H9 (cell line): ENCODE measurements around the gene MST1. TPM values are rescaled to one million over a fixed set of nuclear protein-coding genes. Genes with fewer than 3 reads are reported as not detected.

Experiments
- DNase-seq: peaks from one replicate; pipeline ENCODE4 v3.0.0-alpha.2; 2017
- H2AFZ ChIP-seq: one replicate; pipeline ENCODE4 v1.6.1; 2013; ENCODE audit warnings: mild to moderate bottlenecking, low read length, control low read depth, moderate library complexity
- H2AK5ac ChIP-seq: 2 replicates; pipeline ENCODE4 v1.6.1; 2013; ENCODE audit warnings: low read length, control low read depth, mixed read lengths; ENCODE audit not compliant: insufficient read length
- H2BK120ac ChIP-seq: one replicate; pipeline ENCODE4 v1.6.1; 2013; ENCODE audit warnings: low read depth, mild to moderate bottlenecking, low read length, control low read depth, inconsistent platforms; ENCODE audit not compliant: poor library complexity, severe bottlenecking
- H2BK12ac ChIP-seq: 2 replicates; pipeline ENCODE4 v1.6.1; 2013; ENCODE audit warnings: low read length, control low read depth, mixed read lengths, low read depth; ENCODE audit not compliant: insufficient read length
- H2BK15ac ChIP-seq: 2 replicates; pipeline ENCODE4 v1.6.1; 2013; ENCODE audit warnings: low read depth, low read length, control low read depth
- H2BK20ac ChIP-seq: one replicate; pipeline ENCODE4 v1.6.1; 2013; ENCODE audit warnings: low read depth, mild to moderate bottlenecking, low read length, control low read depth, inconsistent platforms; ENCODE audit not compliant: poor library complexity, severe bottlenecking
- H2BK5ac ChIP-seq: 2 replicates; pipeline ENCODE4 v1.6.1; 2013; ENCODE audit warnings: low read length, control low read depth, mixed read lengths; ENCODE audit not compliant: insufficient read length
- H3K14ac ChIP-seq: 2 replicates; pipeline ENCODE4 v1.6.1; 2013; ENCODE audit warnings: low read length, control low read depth; ENCODE audit not compliant: insufficient read depth
- H3K18ac ChIP-seq: 2 replicates; pipeline ENCODE4 v1.6.1; 2013; ENCODE audit warnings: low read depth, mild to moderate bottlenecking, mixed read lengths, low read length, control low read depth; ENCODE audit not compliant: insufficient read length
- H3K23ac ChIP-seq: 2 replicates; pipeline ENCODE4 v1.6.1; 2013; ENCODE audit warnings: low read length, control low read depth, mixed read lengths, low read depth; ENCODE audit not compliant: insufficient read length
- H3K23me2 ChIP-seq: 2 replicates; pipeline ENCODE4 v1.6.1; 2013; ENCODE audit warnings: low read depth, mild to moderate bottlenecking, mixed read lengths, low read length, control low read depth; ENCODE audit not compliant: insufficient read length, poor library complexity, severe bottlenecking
- H3K27ac ChIP-seq: 2 replicates; pipeline ENCODE4 v1.5.1; 2013; ENCODE audit warnings: low read length, control low read depth, mixed read lengths, low read depth; ENCODE audit not compliant: insufficient read length
- H3K27me3 ChIP-seq: 2 replicates; pipeline ENCODE4 v1.6.1; 2013; ENCODE audit warnings: low read length, control low read depth, inconsistent platforms; ENCODE audit not compliant: insufficient read depth
- H3K4ac ChIP-seq: 2 replicates; pipeline ENCODE4 v1.6.1; 2013; ENCODE audit warnings: low read depth, mild to moderate bottlenecking, control low read depth, inconsistent platforms, low read length, moderate library complexity
- H3K4me1 ChIP-seq: 2 replicates; pipeline ENCODE4 v1.6.1; 2013; ENCODE audit warnings: low read length, control low read depth, inconsistent platforms; ENCODE audit not compliant: insufficient read depth
- H3K4me2 ChIP-seq: 2 replicates; pipeline ENCODE4 v1.6.1; 2013; ENCODE audit warnings: low read length, control low read depth, mixed read lengths; ENCODE audit not compliant: insufficient read length, insufficient read depth
- H3K56ac ChIP-seq: 2 replicates; pipeline ENCODE4 v1.6.1; 2013; ENCODE audit warnings: low read depth, mild to moderate bottlenecking, mixed read lengths, low read length, control low read depth; ENCODE audit not compliant: insufficient read length
- H3K79me1 ChIP-seq: 2 replicates; pipeline ENCODE4 v1.6.1; 2013; ENCODE audit warnings: low read depth, mild to moderate bottlenecking, moderate library complexity, low read length, control low read depth, inconsistent platforms; ENCODE audit not compliant: insufficient read depth, poor library complexity, severe bottlenecking
- H3K79me2 ChIP-seq: 2 replicates; pipeline ENCODE4 v1.6.1; 2013; ENCODE audit warnings: low read length, control low read depth, inconsistent platforms; ENCODE audit not compliant: insufficient read depth
- H3K9ac ChIP-seq: 2 replicates; pipeline ENCODE4 v1.6.1; 2013; ENCODE audit warnings: low read length, control low read depth, mixed read lengths; ENCODE audit not compliant: insufficient read length; ENCODE audit errors: extremely low read depth
- H3K9me3 ChIP-seq: one replicate; pipeline ENCODE4 v1.6.1; 2013; ENCODE audit warnings: low read depth, low read length, inconsistent platforms; ENCODE audit not compliant: control insufficient read depth
- H3T11ph ChIP-seq: one replicate; pipeline ENCODE4 v1.6.1; 2013; ENCODE audit warnings: mild to moderate bottlenecking, low read length, control low read depth, inconsistent platforms
- H4K20me1 ChIP-seq: one replicate; pipeline ENCODE4 v1.6.1; 2013; ENCODE audit not compliant: control insufficient read depth, insufficient read length, insufficient read depth
- H4K5ac ChIP-seq: 2 replicates; pipeline ENCODE4 v1.6.1; 2013; ENCODE audit warnings: low read depth, mild to moderate bottlenecking, mixed read lengths, low read length, control low read depth; ENCODE audit not compliant: insufficient read length
- H4K8ac ChIP-seq: replicated peaks from 2 replicates; pipeline ENCODE4 v1.6.1; 2013; ENCODE audit warnings: low read length, control low read depth, mixed read lengths, low read depth; ENCODE audit not compliant: insufficient read length
- H4K91ac ChIP-seq: 2 replicates; pipeline ENCODE4 v1.6.1; 2013; ENCODE audit warnings: low read depth, mild to moderate bottlenecking, moderate library complexity, mixed read lengths, low read length, control low read depth; ENCODE audit not compliant: insufficient read length
- H3K27ac Mint-ChIP-seq, 3 experiments: 2 replicates in 2 of 3; 3 replicates in 1 of 3; pipeline ENCODE4 v1.8.0; 2020 to 2021; ENCODE audit warnings: mixed read lengths in 3 of 3, mild to moderate bottlenecking in 1 of 3, moderate library complexity in 1 of 3
- H3K27me3 Mint-ChIP-seq: 2 replicates; pipeline ENCODE4 v1.8.0; 2021; ENCODE audit warnings: low read depth, mild to moderate bottlenecking, moderate library complexity, mixed read lengths
- H3K36me3 Mint-ChIP-seq, 3 experiments: 2 replicates in 2 of 3; 3 replicates in 1 of 3; pipeline ENCODE4 v1.8.0; 2020 to 2021; ENCODE audit warnings: low read depth in 3 of 3, mixed read lengths in 3 of 3; ENCODE audit not compliant: insufficient read depth in 1 of 3
- H3K4me1 Mint-ChIP-seq, 2 experiments: 2 replicates each; pipeline ENCODE4 v1.8.0; 2020; ENCODE audit warnings: mixed read lengths in 2 of 2
- H3K4me3 Mint-ChIP-seq, 2 experiments: 2 replicates in 1 of 2; 3 replicates in 1 of 2; pipeline ENCODE4 v1.8.0; 2020 to 2021; ENCODE audit warnings: mild to moderate bottlenecking in 2 of 2, mixed read lengths in 2 of 2, moderate library complexity in 1 of 2
- H3K9me3 Mint-ChIP-seq, 2 experiments: 2 replicates in 1 of 2; 3 replicates in 1 of 2; pipeline ENCODE4 v1.8.0; 2020; ENCODE audit warnings: mild to moderate bottlenecking in 2 of 2, mixed read lengths in 2 of 2, moderate library complexity in 1 of 2
- CTCF ChIP-seq: fragments of 200-600 bp; sonication (generic); conservative IDR thresholded peaks from 3 replicates; pipeline ENCODE4 v1.8.0; 2021; ENCODE audit warnings: antibody characterized with exemption, mild to moderate bottlenecking
- WGBS: extraction: QIAGEN DNeasy Blood & Tissue Kit; methylation state at CpG from one replicate; pipeline ENCODE4 v1.1.7; 2013; ENCODE audit warnings: missing lambda C conversion rate, low lambda C conversion rate, mixed read lengths; ENCODE audit not compliant: insufficient read length; ENCODE audit errors: extremely low coverage; 5-methylcytosine and 5-hydroxymethylcytosine counted together
- total RNA-seq: library from RNA; stranded (reverse); gene quantifications from 2 replicates; pipeline ENCODE4 v1.2.1, GENCODE V29; 2021

The MST1 gene
- total RNA-seq, 1 experiment from 2014 or later, result 8.9 TPM

DNA sequence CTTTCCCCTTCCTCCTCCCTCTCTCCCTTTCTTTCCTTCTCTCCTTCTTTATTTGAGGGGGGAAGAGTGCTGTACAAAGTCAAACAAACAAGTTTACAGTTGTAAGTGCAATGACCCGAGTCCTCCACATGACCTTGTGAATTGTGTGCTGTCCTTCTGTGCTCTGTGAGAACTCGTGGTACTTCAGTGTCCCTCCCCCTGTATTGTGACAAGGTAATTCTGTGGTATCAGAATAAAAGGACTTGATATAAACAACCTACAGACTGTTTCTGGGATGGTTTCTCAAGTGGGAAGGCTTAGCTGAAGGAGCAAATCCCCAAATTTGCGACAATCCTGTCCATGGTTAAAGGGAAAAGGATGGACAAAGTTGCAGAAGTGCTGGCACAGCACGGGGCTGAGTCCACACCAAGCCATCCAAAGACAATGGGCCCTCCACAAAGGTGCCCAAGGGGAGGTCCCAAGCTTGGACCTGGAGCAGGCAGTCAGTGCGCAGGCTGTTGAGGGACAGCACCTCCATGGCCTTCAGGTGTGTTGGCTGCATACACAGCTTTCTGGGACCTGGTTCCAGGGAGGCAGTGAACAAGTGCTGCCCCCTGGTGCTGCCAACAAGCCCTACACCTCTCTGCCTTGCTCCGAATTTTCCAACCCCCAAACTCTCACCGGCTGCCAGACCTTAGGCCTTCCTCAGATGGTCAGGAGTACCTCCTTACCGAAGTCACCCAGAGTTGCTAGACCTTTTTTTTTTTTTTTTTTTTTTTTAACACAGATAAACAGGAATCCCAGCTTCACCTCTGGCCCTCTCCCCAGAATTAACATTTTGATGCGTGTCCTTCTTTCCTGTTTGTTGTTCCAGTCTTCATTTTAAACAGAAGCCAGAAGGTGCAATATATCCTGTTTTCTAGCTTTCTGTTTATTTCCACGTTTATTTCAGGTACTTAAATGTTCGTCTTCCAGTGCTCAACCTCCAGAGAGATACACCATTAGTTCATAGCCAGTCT lies 17.7 kb downstream of the MST1 start:
- Histone ChIP-seq H3T11ph (no peak overlapping the region), H3K23me2 (peaks cover 8% of the 10 kb centered on the region), H3K14ac (no peak overlapping the region), H2AK5ac (no peak overlapping the region), H4K91ac (no peak overlapping the region), H2BK120ac (no peak overlapping the region), H4K20me1 (no peaks in the 10 kb centered on the region), H3K9ac (no peak overlapping the region), H3K4me1 (no peaks in the 10 kb centered on the region; the same call in 1 of the 2 replicates), H3K79me2 (no peaks in the 10 kb centered on the region; the same call in 1 of the 2 replicates), H4K5ac (no peak overlapping the region), H3K79me1 (peaks cover 4% of the 10 kb centered on the region), H3K4me2 (no peak overlapping the region), H3K56ac (no peak overlapping the region), H3K9me3 (no peaks in the 10 kb centered on the region), H2BK12ac (no peak overlapping the region), H3K4ac (no peak overlapping the region), H2BK5ac (no peak overlapping the region), H2AFZ (no peak overlapping the region), H3K18ac (no peak overlapping the region), H3K23ac (no peak overlapping the region), H2BK20ac (no peak overlapping the region), H3K27me3 (no peaks in the 10 kb centered on the region), H4K8ac (no peak overlapping the region), H2BK15ac (no peak overlapping the region), H3K27ac (no peak overlapping the region)
- no CpG with 5 or more reads among the region's 11 CpGs for WGBS
- DNase-seq, result peak; percentile 90
- Mint-ChIP-seq H3K4me1 (peaks cover 26 to 32% of the 10 kb centered on the region in 2 experiments), H3K36me3 (peaks cover 10 to 13% (median 12%) of the 10 kb centered on the region in 3 experiments; a peak in 6 of 7 replicates), H3K27ac (peak overlapping the region in 2 of 3 experiments; percentile 29 to 59; a peak in 1 of 7 replicates), H3K27me3 (no peaks in the 10 kb centered on the region; the same call in 1 of the 2 replicates), H3K9me3 (no peaks in the 10 kb centered on the region), H3K4me3 (peak overlapping the region; percentile 47 to 62)
- peak; percentile 89 for TF ChIP-seq CTCF
